Large intestine (tissue), 3 donors: Measurements from ENCODE around the gene LMTK2. TPM values are rescaled to one million over a fixed set of nuclear protein-coding genes. Genes with fewer than 3 reads are reported as not detected.
A peak's percentile ranks its signal among the peaks of the same experiment; 100 is the strongest.

Source experiments
- DNase-seq, 2 donors: peaks; one replicate each; pipeline versions ENCODE4 v3.0.0 to v3.0.0-alpha.2; 2013
- H3K27ac ChIP-seq: one replicate; pipeline ENCODE4 v1.5.1; 2013; ENCODE audit warnings: low read length
- H3K27me3 ChIP-seq: 2 replicates; pipeline ENCODE4 v1.6.1; 2013; ENCODE audit warnings: low read length; ENCODE audit not compliant: control insufficient read depth, insufficient read depth
- H3K36me3 ChIP-seq: 2 replicates; pipeline ENCODE4 v1.6.1; 2013; ENCODE audit warnings: low read length; ENCODE audit not compliant: control insufficient read depth, insufficient read depth
- H3K4me1 ChIP-seq: one replicate; pipeline ENCODE4 v1.6.1; 2013; ENCODE audit warnings: low read length; ENCODE audit not compliant: control insufficient read depth, insufficient read depth
- H3K4me3 ChIP-seq: one replicate; pipeline ENCODE4 v1.5.1; 2013; ENCODE audit warnings: low read length
- H3K9me3 ChIP-seq: one replicate; pipeline ENCODE4 v1.6.1; 2013; ENCODE audit warnings: mild to moderate bottlenecking, low read depth, low read length, moderate library complexity; ENCODE audit not compliant: control insufficient read depth
- WGBS: methylation state at CpG from one replicate; pipeline ENCODE4 v1.1.5; 2013; ENCODE audit warnings: low lambda C conversion rate; ENCODE audit not compliant: insufficient coverage; 5-methylcytosine and 5-hydroxymethylcytosine counted together
- polyA plus RNA-seq: library from polyadenylated mRNA; unstranded; fragments of 120-200 nt; gene quantifications from one replicate; pipeline ENCODE4 v1.2.1, GENCODE V29; 2013

Gene LMTK2
- polyA plus RNA-seq, 1 donor, result 19.4 TPM

GRCh38 chr7:98079891-98080648 is 26.6 kb upstream of the LMTK2 start:
- Histone ChIP-seq H3K27ac (no peak overlapping the region), H3K9me3 (no peaks in the 10 kb centered on the region), H3K4me1 (peaks cover 5% of the 10 kb centered on the region), H3K4me3 (no peak overlapping the region), H3K27me3 (no peaks in the 10 kb centered on the region), H3K36me3 (no peaks in the 10 kb centered on the region)
- no peak for DNase-seq
- 60% methylated on average over 1 of the region's 6 CpGs for WGBS

GRCh38 chr7:98081319-98081718 is 25.3 kb upstream of the LMTK2 start:
- no peak overlapping the region for H3K27ac ChIP-seq

GRCh38 chr7:98084631-98085030 is 22.0 kb upstream of the LMTK2 start:
- H3K27ac ChIP-seq, result no peak overlapping the region
- peaks cover 5% of the 10 kb centered on the region for H3K4me1 ChIP-seq
- H3K4me3 ChIP-seq, result no peak overlapping the region
- H3K36me3 ChIP-seq, result no peaks in the 10 kb centered on the region
- no peaks in the 10 kb centered on the region for H3K9me3 ChIP-seq
- no CpG with 5 or more reads among the region's 3 CpGs for WGBS
- H3K27me3 ChIP-seq, result no peaks in the 10 kb centered on the region
- DNase-seq, result no peak

More at GRCh38 chr7:98081319-98081718, 25.3 kb upstream of the LMTK2 start:
- Histone ChIP-seq H3K9me3 (no peaks in the 10 kb centered on the region), H3K4me1 (peaks cover 5% of the 10 kb centered on the region), H3K4me3 (no peak overlapping the region), H3K27me3 (no peaks in the 10 kb centered on the region), H3K36me3 (no peaks in the 10 kb centered on the region)
- WGBS, result 80% methylated on average over 2 of the region's 7 CpGs
- peak; percentile 27 to 55 for DNase-seq

- H3K9me3 ChIP-seq, result no peaks in the 10 kb centered on the region
- DNase-seq, result no peak
- no peak overlapping the region for H3K27ac ChIP-seq
Measured at GRCh38 chr7:98085674-98086073, 21.0 kb upstream of the LMTK2 start.

GRCh38 chr7:98086281-98086718 is 20.4 kb upstream of the LMTK2 start:
- WGBS, result no CpG with 5 or more reads among the region's 11 CpGs
- Histone ChIP-seq H3K27ac (no peak overlapping the region), H3K4me1 (peaks cover 5% of the 10 kb centered on the region), H3K27me3 (no peaks in the 10 kb centered on the region), H3K9me3 (no peaks in the 10 kb centered on the region), H3K4me3 (no peak overlapping the region), H3K36me3 (no peaks in the 10 kb centered on the region)
- peak; percentile 45 to 78 for DNase-seq

More at GRCh38 chr7:98085674-98086073, 21.0 kb upstream of the LMTK2 start:
- peaks cover 5% of the 10 kb centered on the region for H3K4me1 ChIP-seq
- H3K36me3 ChIP-seq, result no peaks in the 10 kb centered on the region
- H3K4me3 ChIP-seq, result no peak overlapping the region
- H3K27me3 ChIP-seq, result no peaks in the 10 kb centered on the region
- no CpG with 5 or more reads among the region's 4 CpGs for WGBS

GRCh38 chr7:98088109-98088508 is 18.6 kb upstream of the LMTK2 start:
- no CpG with 5 or more reads among the region's 3 CpGs for WGBS
- Histone ChIP-seq H3K9me3 (no peaks in the 10 kb centered on the region), H3K27ac (no peak overlapping the region), H3K27me3 (no peaks in the 10 kb centered on the region), H3K4me3 (no peak overlapping the region), H3K4me1 (peaks cover 5% of the 10 kb centered on the region), H3K36me3 (no peaks in the 10 kb centered on the region)
- DNase-seq, result no peak

- WGBS, result 100% methylated on average over 1 of the region's 4 CpGs
- H3K4me1 ChIP-seq, result no peaks in the 10 kb centered on the region
- no peaks in the 10 kb centered on the region for H3K27me3 ChIP-seq
- H3K9me3 ChIP-seq, result peaks cover 3% of the 10 kb centered on the region
- H3K4me3 ChIP-seq, result no peak overlapping the region
- H3K27ac ChIP-seq, result no peak overlapping the region
- H3K36me3 ChIP-seq, result no peaks in the 10 kb centered on the region
- no peak for DNase-seq
Measured at GRCh38 chr7:98090116-98090515, 16.5 kb upstream of the LMTK2 start.

- DNase-seq, result no peak
- Histone ChIP-seq H3K27me3 (no peaks in the 10 kb centered on the region), H3K9me3 (peaks cover 4% of the 10 kb centered on the region), H3K27ac (no peak overlapping the region), H3K4me3 (no peak overlapping the region), H3K4me1 (no peaks in the 10 kb centered on the region), H3K36me3 (no peaks in the 10 kb centered on the region)
- 71% methylated on average over 1 of the region's 2 CpGs for WGBS
Measured at GRCh38 chr7:98091061-98091460, 15.6 kb upstream of the LMTK2 start.

- no CpG with 5 or more reads among the region's 3 CpGs for WGBS
- H3K27me3 ChIP-seq, result no peaks in the 10 kb centered on the region
- no peaks in the 10 kb centered on the region for H3K4me1 ChIP-seq
Measured at GRCh38 chr7:98091523-98091922, 15.1 kb upstream of the LMTK2 start.

GRCh38 chr7:98097042-98097645 is 9.5 kb upstream of the LMTK2 start:
- 100% methylated on average over 1 of the region's 1 CpG for WGBS
- H3K27ac ChIP-seq, result no peak overlapping the region
- H3K36me3 ChIP-seq, result no peaks in the 10 kb centered on the region
- peaks cover 12% of the 10 kb centered on the region for H3K9me3 ChIP-seq
- H3K27me3 ChIP-seq, result no peaks in the 10 kb centered on the region
- no peak overlapping the region for H3K4me3 ChIP-seq
- H3K4me1 ChIP-seq, result no peaks in the 10 kb centered on the region
- no peak for DNase-seq

More at GRCh38 chr7:98091523-98091922, 15.1 kb upstream of the LMTK2 start:
- Histone ChIP-seq H3K9me3 (peaks cover 4% of the 10 kb centered on the region), H3K27ac (no peak overlapping the region), H3K4me3 (no peak overlapping the region), H3K36me3 (no peaks in the 10 kb centered on the region)
- no peak for DNase-seq
